IPS-NIHi7 (cell line): Measurements from ENCODE around the gene ASNS.

Experiments used
- DNase-seq: peaks from one replicate; pipeline ENCODE4 v3.0.0; 2012; ENCODE audit warnings: mixed read lengths; ENCODE audit errors: extremely low spot score

ASNS gene

GRCh38 chr7:97844036-97844435 is 28.2 kb downstream of the ASNS start:
- no peak for DNase-seq

- no peak for DNase-seq
Observed at GRCh38 chr7:97842772-97843345, 29.3 kb downstream of the ASNS start.

GRCh38 chr7:97842006-97842405 is 30.2 kb downstream of the ASNS start:
- no peak for DNase-seq

- DNase-seq = peak; percentile 44
Observed at GRCh38 chr7:97835296-97836138, 36.7 kb downstream of the ASNS start.

- DNase-seq = no peak
Observed at GRCh38 chr7:97819161-97819560, 53.0 kb downstream of the ASNS start.

- no peak for DNase-seq
Observed at GRCh38 chr7:97818066-97818663, 54.0 kb downstream of the ASNS start.
